Peyer's patch (tissue), 4 donors: ENCODE data around the gene CDC23.
"Not testable (repeated sequence)": the region's sequence is repeated elsewhere in the genome, so short reads cannot be mapped to it uniquely, and the experiment has no call there.

Experiments used
- CTCF ChIP-seq, 6 experiments: fragments of 450-650 bp in 4 of 6; fragments of 200-600 bp in 2 of 6; sonication (generic) in 1 of 6; IDR thresholded peaks; one replicate each; pipeline ENCODE4 v1.5.1; 2017 to 2019; ENCODE audit warnings: antibody characterized with exemption in 6 of 6, mild to moderate bottlenecking in 3 of 6, moderate library complexity in 1 of 6
- POLR2A ChIP-seq, 2 donors: fragments of 450-650 bp; IDR thresholded peaks; one replicate each; pipeline ENCODE4 v1.5.1; 2017; ENCODE audit warnings: antibody characterized with exemption in 2 of 2, mild to moderate bottlenecking in 2 of 2, moderate library complexity in 2 of 2

GRCh38 chr5:138155977-138156376, 57.1 kb downstream of the CDC23 start:
- TF ChIP-seq POLR2A, CTCF (IDR thresholded peaks at IDR 0.05): not testable (repeated sequence)
